Right lobe of liver (tissue), 4 donors: ENCODE results near the gene TRAF3.

Source experiments
- POLR2A ChIP-seq: fragments of 450-650 bp; IDR thresholded peaks from one replicate; pipeline ENCODE4 v1.6.1; 2017; ENCODE audit warnings: antibody characterized with exemption, mild to moderate bottlenecking
- TF ChIP-seq, protein P1 (sequence below), 4 donors: fragments of 200-600 bp in 3 of 4; fragments of 450-650 bp in 1 of 4; IDR thresholded peaks; one replicate each; pipeline versions ENCODE4 v1.5.1 to v1.8.0; 2016 to 2022; ENCODE audit warnings: antibody characterized with exemption in 4 of 4, mild to moderate bottlenecking in 2 of 4
- donor health status: DM: no; HTN: no; CAD: no.
- donor health status: DM: no; HTN: no; CAD: no.
- donor health status: DM: no; HTN: yes; CAD: no.

GRCh38 chr14:102781063-102781462 lies 3.8 kb downstream of the TRAF3 start:
- TF ChIP-seq, protein P1, sequence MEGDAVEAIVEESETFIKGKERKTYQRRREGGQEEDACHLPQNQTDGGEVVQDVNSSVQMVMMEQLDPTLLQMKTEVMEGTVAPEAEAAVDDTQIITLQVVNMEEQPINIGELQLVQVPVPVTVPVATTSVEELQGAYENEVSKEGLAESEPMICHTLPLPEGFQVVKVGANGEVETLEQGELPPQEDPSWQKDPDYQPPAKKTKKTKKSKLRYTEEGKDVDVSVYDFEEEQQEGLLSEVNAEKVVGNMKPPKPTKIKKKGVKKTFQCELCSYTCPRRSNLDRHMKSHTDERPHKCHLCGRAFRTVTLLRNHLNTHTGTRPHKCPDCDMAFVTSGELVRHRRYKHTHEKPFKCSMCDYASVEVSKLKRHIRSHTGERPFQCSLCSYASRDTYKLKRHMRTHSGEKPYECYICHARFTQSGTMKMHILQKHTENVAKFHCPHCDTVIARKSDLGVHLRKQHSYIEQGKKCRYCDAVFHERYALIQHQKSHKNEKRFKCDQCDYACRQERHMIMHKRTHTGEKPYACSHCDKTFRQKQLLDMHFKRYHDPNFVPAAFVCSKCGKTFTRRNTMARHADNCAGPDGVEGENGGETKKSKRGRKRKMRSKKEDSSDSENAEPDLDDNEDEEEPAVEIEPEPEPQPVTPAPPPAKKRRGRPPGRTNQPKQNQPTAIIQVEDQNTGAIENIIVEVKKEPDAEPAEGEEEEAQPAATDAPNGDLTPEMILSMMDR (IDR thresholded peaks at IDR 0.05): no peak
- no peak for TF ChIP-seq POLR2A
